Esophagus squamous epithelium (tissue), 4 donors: ENCODE results near the gene ST8SIA6.

Experiments
- CTCF ChIP-seq, 6 experiments: fragments of 450-650 bp in 4 of 6; fragments of 200-600 bp in 2 of 6; sonication (generic) in 2 of 6; IDR thresholded peaks; one replicate each; pipeline ENCODE4 v1.5.1; 2016 to 2019; ENCODE audit warnings: antibody characterized with exemption in 6 of 6, mild to moderate bottlenecking in 4 of 6, moderate library complexity in 4 of 6
- POLR2A ChIP-seq, 4 donors: fragments of 450-650 bp; IDR thresholded peaks; one replicate each; pipeline ENCODE4 v1.6.1; 2017; ENCODE audit warnings: antibody characterized with exemption in 4 of 4, mild to moderate bottlenecking in 4 of 4, moderate library complexity in 3 of 4

- TF ChIP-seq CTCF (IDR thresholded peaks at IDR 0.05) (no peak), POLR2A (IDR thresholded peaks at IDR 0.05) (no peak)
These were observed 18.4 kb downstream of the ST8SIA6 start for GRCh38 chr10:17435953-17436352.
